Esophagus muscularis mucosa (tissue), 4 donors: ENCODE data around the gene GATM. TPM values are rescaled to one million over a fixed set of nuclear protein-coding genes. Genes with fewer than 3 reads are reported as not detected.

ENCODE experiments used
- DNase-seq: peaks from one replicate; pipeline ENCODE4 v3.0.0-alpha.2; 2017; ENCODE audit errors: extremely low spot score
- H3K27ac ChIP-seq, 4 donors: fragments of 200-600 bp; sonication (generic); replicated peaks in 1 of 4; 1 replicate in 3 of 4; 2 replicates in 1 of 4; pipeline ENCODE4 v1.5.1; 2016 to 2019; ENCODE audit warnings: mild to moderate bottlenecking in 1 of 4
- H3K27me3 ChIP-seq, 4 donors: fragments of 200-600 bp; sonication (generic); one replicate each; pipeline versions ENCODE4 v1.5.1 to v1.6.0; 2016 to 2019
- H3K36me3 ChIP-seq, 4 donors: fragments of 200-600 bp; sonication (generic); one replicate each; pipeline ENCODE4 v1.5.1; 2016 to 2019
- H3K4me1 ChIP-seq, 4 donors: fragments of 200-600 bp; sonication (generic); one replicate each; pipeline ENCODE4 v1.5.1; 2016 to 2019
- H3K4me3 ChIP-seq, 4 donors: fragments of 200-600 bp; sonication (generic); 1 replicate in 2 of 4; 2 replicates in 2 of 4; pipeline ENCODE4 v1.5.1; 2016 to 2019; ENCODE audit warnings: mild to moderate bottlenecking in 4 of 4, moderate library complexity in 1 of 4
- H3K9me3 ChIP-seq, 4 donors: fragments of 200-600 bp; sonication (generic); 1 replicate in 3 of 4; 2 replicates in 1 of 4; pipeline ENCODE4 v1.5.1; 2016 to 2019
- EP300 ChIP-seq: sonication (generic); formaldehyde crosslinking; IDR thresholded peaks from one replicate; pipeline ENCODE4 v1.6.1; 2017; ENCODE audit warnings: antibody characterized with exemption
- POLR2A ChIP-seq: fragments of 450-650 bp; IDR thresholded peaks from one replicate; pipeline ENCODE4 v1.6.1; 2017; ENCODE audit warnings: antibody characterized with exemption, moderate library complexity, mild to moderate bottlenecking, low read depth
- POLR2AphosphoS5 ChIP-seq, 2 donors: sonication (generic); formaldehyde crosslinking; IDR thresholded peaks; one replicate each; pipeline ENCODE4 v1.6.1; 2017; ENCODE audit warnings: antibody characterized with exemption in 2 of 2
- WGBS: methylation state at CpG from one replicate; pipeline ENCODE4 v1.1.5; 2018; 5-methylcytosine and 5-hydroxymethylcytosine counted together
- intact Hi-C: fragments of 100-400 bp; cut with DNase I; formaldehyde crosslinking; loops from one replicate; pipeline ENCODE4 v1.15.1; 2023
- total RNA-seq, 4 donors: library from RNA; depleted of rRNA; stranded (reverse); fragments of >200 nt; gene quantifications; one replicate each; pipeline versions ENCODE4 v1.1.0 to v1.2.1, GENCODE V29; 2016
- TF ChIP-seq, protein P1 (sequence below), 3 experiments: fragments of 200-600 bp in 2 of 3; fragments of 450-650 bp in 1 of 3; sonication (generic) in 2 of 3; IDR thresholded peaks; one replicate each; pipeline ENCODE4 v1.5.1; 2017 to 2019; ENCODE audit warnings: antibody characterized with exemption in 3 of 3, mild to moderate bottlenecking in 2 of 3, moderate library complexity in 1 of 3

GATM gene
- total RNA-seq, 4 donors from 2014 or later = 21.7 to 34.2 (median 24.4) TPM

DNA sequence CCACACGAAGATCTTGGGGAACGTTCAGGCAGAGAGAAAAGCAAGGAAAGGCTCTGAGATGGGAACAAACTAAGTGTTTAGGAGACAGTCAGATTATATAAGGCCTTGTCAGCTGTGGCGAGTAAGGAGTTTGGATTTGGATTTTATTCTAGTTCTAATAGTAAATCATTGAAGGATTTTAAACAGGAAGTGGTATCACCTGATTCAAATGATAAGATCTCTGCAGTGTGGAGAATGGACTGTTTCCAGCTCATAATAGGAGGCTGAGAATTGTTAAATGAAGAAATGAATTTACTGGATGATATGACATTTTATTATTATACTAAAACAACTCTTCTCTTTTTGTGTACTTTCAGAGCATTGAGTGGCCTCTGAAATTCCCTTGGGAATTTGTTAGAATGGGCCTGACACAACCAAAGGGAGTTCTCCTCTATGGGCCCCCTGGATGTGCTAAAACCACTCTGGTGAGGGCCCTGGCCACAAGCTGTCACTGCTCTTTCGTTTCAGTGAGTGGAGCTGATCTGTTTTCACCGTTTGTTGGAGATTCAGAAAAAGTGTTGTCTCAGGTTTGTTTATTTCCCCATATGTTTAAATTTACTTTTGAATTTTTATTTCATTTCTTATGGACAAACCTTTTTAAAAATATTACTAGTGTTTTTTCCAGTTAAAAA is 36.0 kb upstream of the GATM start:
- Histone ChIP-seq H3K27me3 (no peaks in the 10 kb centered on the region), H3K4me3 (no peak overlapping the region), H3K4me1 (peaks cover 0 to 2% (median 0%) of the 10 kb centered on the region in 4 donors), H3K9me3 (no peaks in the 10 kb centered on the region), H3K27ac (no peak overlapping the region), H3K36me3 (peaks cover 68 to 100% (median 97%) of the 10 kb centered on the region in 4 donors)
- intact Hi-C loops = no loop called here
- 70% methylated on average over 5 of the region's 5 CpGs for WGBS
- no peak for TF ChIP-seq POLR2AphosphoS5 (IDR thresholded peaks at IDR 0.05)
- TF ChIP-seq EP300 = no peak
- TF ChIP-seq POLR2A = no peak
- TF ChIP-seq, protein P1, sequence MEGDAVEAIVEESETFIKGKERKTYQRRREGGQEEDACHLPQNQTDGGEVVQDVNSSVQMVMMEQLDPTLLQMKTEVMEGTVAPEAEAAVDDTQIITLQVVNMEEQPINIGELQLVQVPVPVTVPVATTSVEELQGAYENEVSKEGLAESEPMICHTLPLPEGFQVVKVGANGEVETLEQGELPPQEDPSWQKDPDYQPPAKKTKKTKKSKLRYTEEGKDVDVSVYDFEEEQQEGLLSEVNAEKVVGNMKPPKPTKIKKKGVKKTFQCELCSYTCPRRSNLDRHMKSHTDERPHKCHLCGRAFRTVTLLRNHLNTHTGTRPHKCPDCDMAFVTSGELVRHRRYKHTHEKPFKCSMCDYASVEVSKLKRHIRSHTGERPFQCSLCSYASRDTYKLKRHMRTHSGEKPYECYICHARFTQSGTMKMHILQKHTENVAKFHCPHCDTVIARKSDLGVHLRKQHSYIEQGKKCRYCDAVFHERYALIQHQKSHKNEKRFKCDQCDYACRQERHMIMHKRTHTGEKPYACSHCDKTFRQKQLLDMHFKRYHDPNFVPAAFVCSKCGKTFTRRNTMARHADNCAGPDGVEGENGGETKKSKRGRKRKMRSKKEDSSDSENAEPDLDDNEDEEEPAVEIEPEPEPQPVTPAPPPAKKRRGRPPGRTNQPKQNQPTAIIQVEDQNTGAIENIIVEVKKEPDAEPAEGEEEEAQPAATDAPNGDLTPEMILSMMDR (IDR thresholded peaks at IDR 0.05) = no peak
- peak; percentile 12 for DNase-seq

DNA sequence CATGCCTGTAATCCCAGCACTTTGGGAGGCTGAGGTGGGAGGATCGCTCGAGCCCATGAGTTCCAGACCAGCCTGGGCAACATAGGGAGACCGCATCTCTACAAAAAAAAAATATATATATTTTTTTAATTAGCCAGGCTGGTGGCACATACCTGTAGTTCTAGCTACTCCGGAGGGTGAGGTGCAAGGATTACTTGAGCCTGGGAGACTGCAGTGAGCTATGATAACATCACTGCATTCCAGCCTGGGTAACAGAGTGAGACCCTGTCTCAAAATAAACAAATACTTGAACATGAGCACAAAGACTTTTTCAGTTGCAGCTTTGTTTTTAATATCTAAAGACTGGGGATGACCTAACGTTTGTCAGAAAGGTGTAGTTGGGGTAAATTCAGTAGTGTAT is 31.3 kb upstream of the GATM start:
- Histone ChIP-seq H3K36me3 (peaks cover 59 to 97% (median 84%) of the 10 kb centered on the region in 4 donors), H3K9me3 (no peaks in the 10 kb centered on the region), H3K4me3 (no peak overlapping the region), H3K27me3 (no peaks in the 10 kb centered on the region), H3K4me1 (peaks cover 7 to 18% (median 11%) of the 10 kb centered on the region in 4 donors), H3K27ac (no peak overlapping the region)
- TF ChIP-seq, protein P1 (IDR thresholded peaks at IDR 0.05) = no peak
- TF ChIP-seq EP300 = no peak
- WGBS = 90% methylated on average over 5 of the region's 5 CpGs
- DNase-seq = no peak
- intact Hi-C loops = no loop called here

DNA sequence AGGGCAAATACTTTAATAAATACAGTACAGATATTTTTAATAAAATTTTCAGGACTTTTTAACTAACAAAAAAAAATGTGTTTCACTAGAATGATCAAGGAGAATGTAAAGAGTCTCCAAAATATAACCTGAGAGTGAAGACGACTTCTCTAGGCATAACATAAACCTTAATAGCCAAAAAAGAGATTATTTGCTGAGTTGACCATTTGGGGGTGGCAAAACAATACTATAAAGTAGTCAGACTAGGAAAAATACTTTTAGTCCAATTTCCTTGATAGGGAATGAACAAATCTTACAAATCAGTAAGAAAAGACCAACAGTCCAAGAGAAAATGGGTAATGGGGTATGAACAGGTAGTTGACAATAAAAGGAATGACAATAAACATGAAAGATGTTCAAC is 29.4 kb upstream of the GATM start:
- 84% methylated on average over 1 of the region's 1 CpG for WGBS
- Histone ChIP-seq H3K27me3 (no peaks in the 10 kb centered on the region), H3K4me3 (no peak overlapping the region), H3K36me3 (peaks cover 42 to 79% (median 66%) of the 10 kb centered on the region in 4 donors), H3K27ac (no peak overlapping the region), H3K4me1 (peaks cover 16 to 32% (median 26%) of the 10 kb centered on the region in 4 donors), H3K9me3 (no peaks in the 10 kb centered on the region)
- no peak for DNase-seq
- intact Hi-C loops = no loop called here
- TF ChIP-seq POLR2AphosphoS5 (IDR thresholded peaks at IDR 0.05) = no peak
- TF ChIP-seq POLR2A = no peak
- TF ChIP-seq EP300 = no peak
- TF ChIP-seq, protein P1 (IDR thresholded peaks at IDR 0.05) = no peak

DNA sequence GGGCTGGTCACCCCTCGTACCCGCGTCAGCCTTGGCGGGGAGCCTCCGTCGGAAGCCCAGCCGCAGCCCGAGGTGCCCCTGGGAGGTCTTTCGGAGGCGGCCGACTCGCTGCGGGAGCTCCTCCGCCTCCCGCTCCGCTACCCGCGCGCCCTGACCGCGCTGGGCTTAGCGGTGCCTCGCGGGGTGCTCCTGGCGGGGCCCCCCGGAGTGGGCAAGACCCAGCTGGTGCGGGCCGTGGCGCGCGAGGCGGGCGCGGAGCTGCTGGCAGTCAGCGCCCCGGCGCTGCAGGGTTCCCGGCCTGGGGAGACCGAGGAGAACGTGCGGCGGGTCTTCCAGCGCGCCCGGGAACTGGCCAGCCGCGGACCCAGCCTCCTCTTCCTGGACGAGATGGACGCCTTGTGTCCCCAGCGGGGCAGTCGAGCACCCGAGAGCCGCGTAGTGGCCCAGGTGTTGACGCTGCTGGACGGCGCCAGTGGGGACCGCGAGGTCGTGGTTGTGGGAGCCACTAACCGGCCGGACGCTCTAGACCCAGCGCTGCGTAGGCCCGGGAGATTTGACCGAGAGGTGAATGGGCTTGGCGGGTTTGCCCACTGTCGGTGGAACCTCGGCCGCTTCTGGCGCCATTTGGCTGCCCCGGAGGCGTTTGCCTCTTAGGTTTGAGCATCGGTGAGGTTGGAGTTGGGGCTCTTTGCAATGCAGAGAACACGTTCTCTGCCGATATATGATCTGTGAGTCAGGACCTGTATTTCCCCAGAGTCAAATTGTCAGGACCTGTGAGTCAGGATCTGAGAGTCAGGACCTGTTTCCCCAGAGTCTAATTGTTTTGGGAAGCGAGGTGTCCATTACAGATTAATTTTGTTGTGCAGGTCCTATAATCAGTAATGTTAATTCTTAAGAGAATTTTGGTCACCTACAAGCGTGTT is 24.9 kb upstream of the GATM start:
- Histone ChIP-seq H3K4me1 (peaks cover 16 to 44% (median 33%) of the 10 kb centered on the region in 4 donors), H3K4me3 (peak overlapping the region; percentile 77 to 99 (median 92)), H3K27ac (peak overlapping the region; percentile 91 to 95 (median 94)), H3K36me3 (peaks cover 8 to 34% (median 28%) of the 10 kb centered on the region in 4 donors), H3K9me3 (no peaks in the 10 kb centered on the region), H3K27me3 (no peaks in the 10 kb centered on the region)
- intact Hi-C loops = loop anchor here (5.0 kb wide), 1 partner anchor 96 kb away; no protein-coding TSS in a partner anchor
- TF ChIP-seq POLR2AphosphoS5 (IDR thresholded peaks at IDR 0.05) = no peak
- TF ChIP-seq, protein P1 (IDR thresholded peaks at IDR 0.05) = no peak
- TF ChIP-seq POLR2A = no peak
- no peak for TF ChIP-seq EP300
- no peak for DNase-seq
- WGBS = 4% methylated on average over 11 of the region's 79 CpGs
